Posterior vena cava (tissue), 2 donors: ENCODE results near the gene EYA2. TPM values are rescaled to one million over a fixed set of nuclear protein-coding genes. Genes with fewer than 3 reads are reported as not detected.

ENCODE experiments used
- DNase-seq: peaks from one replicate; pipeline ENCODE4 v3.0.0-alpha.2; 2020; ENCODE audit warnings: low spot score
- intact Hi-C, 2 donors: fragments of 100-400 bp; cut with DNase I; formaldehyde crosslinking; loops; one replicate each; pipeline versions ENCODE4 v1.14.1 to v1.14.2; 2022 to 2023
- total RNA-seq, 2 donors: library from RNA; stranded (reverse); fragmentation: NEBNext Ultra II Directional; extraction: Animal tissue kit (Norgen Biotek cat#: 25700); gene quantifications; one replicate each; pipeline ENCODE4 v1.2.1, GENCODE V29; 2021
- donor health status: DM: yes; HTN: yes; CAD: no.
- donor health status: DM: yes; HTN: yes; CAD: no.

EYA2 gene
- total RNA-seq, 2 donors from 2014 or later = 9.1 to 14.4 TPM

GRCh38 chr20:46991880-46992639 is 97.4 kb downstream of the EYA2 start:
- intact Hi-C loops = no loop called here

DNA sequence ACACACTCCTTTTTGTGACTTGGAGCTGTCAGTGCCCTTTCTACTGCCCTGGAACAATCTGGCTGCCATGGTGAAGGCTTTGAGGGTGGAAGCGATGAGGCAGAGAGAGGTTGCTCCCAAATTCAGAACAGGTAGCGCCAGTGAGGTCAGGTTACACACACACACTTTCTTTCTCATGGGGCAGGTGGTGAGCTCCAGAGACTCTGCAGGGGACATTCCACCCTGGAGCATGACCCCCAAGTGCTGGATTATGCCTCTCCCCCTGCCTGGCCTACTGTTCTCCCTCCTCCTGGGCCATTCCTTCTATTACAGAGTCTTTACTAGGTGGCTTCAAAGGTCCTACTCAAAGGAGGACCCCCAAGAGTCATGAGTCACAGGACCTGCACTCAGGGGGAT is 98.0 kb downstream of the EYA2 start:
- intact Hi-C loops = no loop called here
- no peak for DNase-seq

More at GRCh38 chr20:46991880-46992639, 97.4 kb downstream of the EYA2 start:
- no peak for DNase-seq

- no peak for DNase-seq
- intact Hi-C loops = no loop called here
Observed at GRCh38 chr20:46993465-46994095, 98.9 kb downstream of the EYA2 start.

DNA sequence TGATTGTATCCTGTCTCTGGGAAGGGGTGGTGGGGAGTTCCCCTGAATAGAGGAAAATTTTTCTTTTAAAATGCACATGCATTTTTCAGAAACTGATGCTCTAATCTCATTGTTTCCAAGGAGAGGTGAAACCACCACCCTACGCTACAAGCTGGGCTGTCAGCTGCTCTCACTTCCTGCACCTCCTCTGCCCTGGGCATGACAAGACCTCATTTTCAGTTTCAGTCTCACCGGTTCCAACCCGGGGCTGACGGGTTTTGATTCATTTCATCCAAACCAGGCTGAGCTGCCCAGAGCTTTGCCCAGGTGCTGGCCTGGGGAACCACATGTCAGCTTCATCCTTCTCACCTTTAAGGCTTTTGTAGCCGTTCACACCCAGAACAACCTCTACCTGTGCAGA is 99.7 kb downstream of the EYA2 start:
- intact Hi-C loops = no loop called here
- no peak for DNase-seq

DNA sequence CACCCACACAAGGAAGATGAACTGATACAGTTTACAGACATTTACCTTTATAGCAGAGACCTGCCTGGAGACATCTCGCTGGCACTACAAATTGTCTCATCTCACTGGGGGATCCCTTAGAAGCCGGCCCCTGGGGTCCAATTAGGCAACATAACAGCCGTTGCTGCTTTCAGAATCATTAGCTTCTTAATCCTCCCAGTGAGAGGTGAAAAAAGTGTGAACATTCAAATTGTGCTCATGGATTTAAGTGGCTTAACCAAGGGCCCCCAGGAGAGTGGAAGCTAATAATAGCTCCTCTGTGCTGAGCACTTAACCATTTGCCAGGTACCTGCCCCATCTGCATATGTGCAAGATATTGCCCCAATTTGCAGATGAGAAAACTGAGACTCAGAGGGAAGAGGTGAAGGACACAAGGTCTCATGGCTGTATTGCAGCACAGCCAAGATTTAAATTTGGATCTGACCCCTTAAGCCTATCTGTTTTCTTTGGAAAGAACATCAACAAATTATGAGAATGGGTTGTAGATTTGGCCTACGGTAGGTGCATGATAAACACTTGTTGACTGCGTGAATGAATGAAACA is 101.0 kb downstream of the EYA2 start:
- intact Hi-C loops = no loop called here
- no peak for DNase-seq

GRCh38 chr20:46997187-46997586 is 102.5 kb downstream of the EYA2 start:
- intact Hi-C loops = no loop called here

GRCh38 chr20:46998477-46999240 is 104.0 kb downstream of the EYA2 start:
- DNase-seq = no peak
- intact Hi-C loops = no loop called here

More at GRCh38 chr20:46997187-46997586, 102.5 kb downstream of the EYA2 start:
- DNase-seq = no peak

GRCh38 chr20:46999801-47000465 is 105.3 kb downstream of the EYA2 start:
- DNase-seq = no peak
- intact Hi-C loops = no loop called here

- intact Hi-C loops = no loop called here
Observed at GRCh38 chr20:47003223-47003622, 108.6 kb downstream of the EYA2 start.

DNA sequence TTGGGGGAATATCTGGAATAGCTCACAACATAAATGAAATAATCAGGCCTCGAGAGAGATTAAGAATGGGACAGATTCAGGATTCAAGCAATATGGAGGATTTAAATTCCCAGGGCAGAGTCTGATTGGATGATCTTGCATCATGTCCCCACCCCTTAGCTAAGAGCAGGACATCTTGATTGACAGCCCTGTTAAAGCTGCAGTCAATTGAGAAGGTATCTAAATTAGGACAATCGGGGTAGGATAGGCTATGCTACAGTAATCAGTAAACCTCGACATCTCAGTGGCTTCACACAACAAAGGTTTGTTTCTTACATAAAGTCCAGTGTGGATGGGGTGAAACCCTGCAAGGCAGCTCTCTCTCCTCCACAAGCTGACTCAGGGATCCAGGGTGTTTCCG is 109.5 kb downstream of the EYA2 start:
- no peak for DNase-seq
- intact Hi-C loops = no loop called here

More at GRCh38 chr20:47003223-47003622, 108.6 kb downstream of the EYA2 start:
- DNase-seq = no peak

DNA sequence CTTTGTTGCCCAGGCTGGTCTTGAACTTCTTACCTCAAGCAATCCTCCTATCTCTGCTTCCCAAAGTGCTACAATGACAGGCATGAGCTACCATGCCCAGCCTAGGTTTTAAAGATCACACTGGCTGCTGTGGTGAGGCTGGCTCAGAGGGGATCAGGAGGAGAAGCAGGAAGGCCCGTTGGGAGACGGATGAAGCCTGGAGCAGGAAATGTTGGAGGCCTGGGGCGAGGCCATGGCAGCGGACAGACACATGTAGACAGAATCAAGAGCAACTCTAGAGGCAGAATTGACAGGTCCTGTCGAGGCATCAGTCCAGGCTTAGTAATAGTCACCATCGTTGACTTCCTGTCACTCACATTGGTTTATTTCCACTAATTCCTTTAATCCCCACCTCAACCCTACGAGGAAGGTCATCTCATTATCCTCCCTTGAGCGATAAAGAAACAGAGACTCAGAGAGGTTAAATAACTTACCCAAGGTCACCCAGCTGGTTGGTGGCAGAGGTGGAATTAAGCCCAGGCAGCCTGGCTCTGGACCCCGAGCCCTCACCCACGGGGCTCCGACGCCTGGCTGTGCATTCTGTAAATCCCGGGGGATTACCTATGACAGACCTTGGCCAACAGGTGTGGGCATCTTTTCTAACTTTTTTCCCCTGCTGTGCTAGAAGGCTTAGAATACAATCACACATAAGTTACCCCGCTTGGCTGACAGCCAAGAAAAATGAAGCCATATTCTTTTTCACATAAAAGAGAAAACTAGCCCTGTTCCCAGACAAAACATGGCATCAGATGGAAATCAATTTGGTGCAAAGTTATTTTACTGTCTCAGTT is 113.4 kb downstream of the EYA2 start:
- intact Hi-C loops = no loop called here

GRCh38 chr20:47008842-47009518 is 114.3 kb downstream of the EYA2 start:
- intact Hi-C loops = no loop called here

More for the DNA sequence above, 113.4 kb downstream of the EYA2 start:
- no peak for DNase-seq

GRCh38 chr20:47009784-47010183 is 115.1 kb downstream of the EYA2 start:
- intact Hi-C loops = no loop called here
- no peak for DNase-seq

More at GRCh38 chr20:47008842-47009518, 114.3 kb downstream of the EYA2 start:
- no peak for DNase-seq

DNA sequence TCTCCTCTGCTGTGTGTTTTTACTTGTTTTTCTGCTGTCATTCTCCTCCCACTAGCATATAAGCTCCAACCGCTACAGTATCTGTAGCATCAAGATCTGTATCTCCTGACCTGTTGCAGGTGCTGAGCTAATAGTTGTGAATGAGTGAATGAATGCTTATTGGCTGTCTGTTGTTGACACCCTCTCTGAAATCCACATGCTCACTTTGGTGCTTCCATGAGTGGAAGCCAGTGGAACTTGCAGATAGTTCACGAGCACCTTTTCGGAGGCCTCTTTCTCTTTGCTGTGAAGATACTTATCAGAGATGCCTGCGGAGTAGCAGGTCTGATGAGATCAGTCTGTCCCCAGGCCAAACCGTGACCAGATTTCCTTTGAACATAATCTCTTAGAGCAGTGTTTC is 117.3 kb downstream of the EYA2 start:
- DNase-seq = no peak
- intact Hi-C loops = no loop called here

GRCh38 chr20:47013606-47014005 is 119.0 kb downstream of the EYA2 start:
- intact Hi-C loops = no loop called here
- no peak for DNase-seq

DNA sequence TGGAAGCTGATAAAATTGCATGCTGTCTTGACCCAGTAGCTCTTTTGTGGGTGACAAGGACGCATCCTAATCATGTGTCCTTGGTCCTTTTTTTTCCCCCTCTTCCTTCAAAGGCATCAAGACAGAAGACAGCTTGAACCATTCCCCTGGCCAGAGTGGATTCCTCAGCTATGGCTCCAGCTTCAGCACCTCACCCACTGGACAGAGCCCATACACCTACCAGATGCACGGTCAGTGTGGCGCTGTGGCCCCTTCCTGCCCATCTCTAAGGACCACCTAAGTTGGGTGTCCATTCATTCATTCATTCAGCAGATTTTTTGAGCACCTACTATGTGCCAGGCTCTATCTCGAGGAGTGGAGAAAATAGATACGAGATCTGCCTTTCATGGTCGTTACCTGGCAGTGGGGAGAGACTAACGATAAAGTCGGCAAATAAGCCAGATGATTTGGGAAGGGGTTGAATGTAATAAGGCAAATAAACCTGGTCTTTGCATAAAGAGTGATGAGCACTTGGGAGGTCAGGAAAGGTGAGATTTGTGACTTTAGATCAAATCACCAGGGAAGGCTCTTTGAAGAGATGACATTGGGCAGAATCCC is 121.5 kb downstream of the EYA2 start:
- intact Hi-C loops = no loop called here

GRCh38 chr20:47018381-47018780 is 123.7 kb downstream of the EYA2 start:
- no peak for DNase-seq
- intact Hi-C loops = no loop called here

More for the DNA sequence above, 121.5 kb downstream of the EYA2 start:
- DNase-seq = no peak
